NOMO-1 treated with DMSO at 0.1 percent for 48 hours (cell line): Measurements from ENCODE around the gene MRPS27.
"Not testable (repeated sequence)": the region's sequence is repeated elsewhere in the genome, so short reads cannot be mapped to it uniquely, and the experiment has no call there.

Experiments
- DNase-seq: peaks from one replicate; lab custom pipeline; 2025; ENCODE audit not compliant: unreplicated experiment; lab: John Stamatoyannopoulos, UW

Gene MRPS27

GRCh38 chr5:72177538-72177937 lies 142.5 kb downstream of the MRPS27 start:
- DNase-seq: no peak

- no peak for DNase-seq
Measured at GRCh38 chr5:72172786-72173185, 147.3 kb downstream of the MRPS27 start.

- DNase-seq: no peak
Measured at GRCh38 chr5:72171667-72172066, 148.4 kb downstream of the MRPS27 start.

GRCh38 chr5:72171181-72171580 lies 148.9 kb downstream of the MRPS27 start:
- DNase-seq: not testable (repeated sequence)

- no peak for DNase-seq
Measured at GRCh38 chr5:72170101-72170500, 149.9 kb downstream of the MRPS27 start.
